NCI-H1105 (cell line): Measurements from ENCODE around the gene EML4.

Experiments
- DNase-seq: peaks from one replicate; lab custom pipeline; 2025; lab: John Stamatoyannopoulos, UW

Gene EML4

GRCh38 chr2:42196403-42197267, 27.5 kb downstream of the EML4 start:
- DNase-seq = no peak

GRCh38 chr2:42197792-42198191, 28.6 kb downstream of the EML4 start:
- no peak for DNase-seq

GRCh38 chr2:42198466-42198865, 29.3 kb downstream of the EML4 start:
- no peak for DNase-seq

GRCh38 chr2:42199002-42199401, 29.8 kb downstream of the EML4 start:
- DNase-seq = no peak

- DNase-seq = no peak
Observed at GRCh38 chr2:42199626-42200025, 30.5 kb downstream of the EML4 start.

- no peak for DNase-seq
Observed at GRCh38 chr2:42200926-42201855, 32.0 kb downstream of the EML4 start.

GRCh38 chr2:42202634-42203008, 33.5 kb downstream of the EML4 start:
- DNase-seq = no peak

- DNase-seq = no peak
Observed at GRCh38 chr2:42203792-42204191, 34.6 kb downstream of the EML4 start.

GRCh38 chr2:42205337-42205736, 36.2 kb downstream of the EML4 start:
- DNase-seq = no peak

GRCh38 chr2:42207826-42208225, 38.7 kb downstream of the EML4 start:
- no peak for DNase-seq

GRCh38 chr2:42210203-42210602, 41.0 kb downstream of the EML4 start:
- no peak for DNase-seq

GRCh38 chr2:42211291-42211690, 42.1 kb downstream of the EML4 start:
- DNase-seq = no peak

GRCh38 chr2:42214669-42215068, 45.5 kb downstream of the EML4 start:
- no peak for DNase-seq

GRCh38 chr2:42216694-42217093, 47.5 kb downstream of the EML4 start:
- no peak for DNase-seq

GRCh38 chr2:42217307-42217706, 48.2 kb downstream of the EML4 start:
- DNase-seq = no peak

GRCh38 chr2:42217914-42218313, 48.8 kb downstream of the EML4 start:
- no peak for DNase-seq

- no peak for DNase-seq
Observed at GRCh38 chr2:42218712-42219111, 49.6 kb downstream of the EML4 start.

- no peak for DNase-seq
Observed at GRCh38 chr2:42219160-42219559, 50.0 kb downstream of the EML4 start.

- DNase-seq = no peak
Observed at GRCh38 chr2:42220566-42220965, 51.4 kb downstream of the EML4 start.

GRCh38 chr2:42223067-42223854, 54.1 kb downstream of the EML4 start:
- no peak for DNase-seq

GRCh38 chr2:42223855-42224268, 54.7 kb downstream of the EML4 start:
- DNase-seq = no peak

- no peak for DNase-seq
Observed at GRCh38 chr2:42224422-42225067, 55.4 kb downstream of the EML4 start.
